ENCODE data around the gene NLRP7. TPM values are rescaled to one million over a fixed set of nuclear protein-coding genes. Genes with fewer than 3 reads are reported as not detected.
"Not testable (repeated sequence)": the region's sequence is repeated elsewhere in the genome, so short reads cannot be mapped to it uniquely, and the experiment has no call there.

NLRP7 gene
- total RNA-seq, 1 donor, result 0.10 TPM

DNA sequence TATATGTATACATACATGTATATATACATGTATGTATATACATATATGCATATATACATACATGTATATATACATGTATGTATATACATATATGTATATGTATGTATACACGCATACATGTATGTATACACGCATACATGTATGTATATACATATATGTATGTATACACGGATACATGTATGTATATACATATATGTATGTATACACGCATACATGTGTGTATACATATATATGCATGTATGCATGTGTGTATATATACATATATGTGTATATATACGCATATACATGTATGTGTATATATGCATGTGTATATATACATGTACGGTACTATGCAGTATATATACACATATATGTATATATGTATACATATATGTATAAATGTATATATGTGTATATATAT lies 44.0 kb downstream of the NLRP7 start:
- Histone ChIP-seq H3K27me3 (ENCODE audit: insufficient read depth, low read length) (peaks cover 3% of the 10 kb centered on the region), H3K9me3 (ENCODE audit: low read depth, low read length) (no peaks in the 10 kb centered on the region), H3K4me3 (ENCODE audit: low read length) (no peak overlapping the region), H3K4me1 (ENCODE audit: insufficient read depth, low read length) (peaks cover 34% of the 10 kb centered on the region)

- H3K4me1 ChIP-seq (ENCODE audit: insufficient read depth, low read length), result peaks cover 34% of the 10 kb centered on the region
- H3K27me3 ChIP-seq (ENCODE audit: insufficient read depth, low read length), result peaks cover 3% of the 10 kb centered on the region
- H3K4me3 ChIP-seq (ENCODE audit: low read length), result no peak overlapping the region
- no peaks in the 10 kb centered on the region for H3K9me3 ChIP-seq (ENCODE audit: low read depth, low read length)
These were observed 45.3 kb downstream of the NLRP7 start for GRCh38 chr19:54902061-54902460.

DNA sequence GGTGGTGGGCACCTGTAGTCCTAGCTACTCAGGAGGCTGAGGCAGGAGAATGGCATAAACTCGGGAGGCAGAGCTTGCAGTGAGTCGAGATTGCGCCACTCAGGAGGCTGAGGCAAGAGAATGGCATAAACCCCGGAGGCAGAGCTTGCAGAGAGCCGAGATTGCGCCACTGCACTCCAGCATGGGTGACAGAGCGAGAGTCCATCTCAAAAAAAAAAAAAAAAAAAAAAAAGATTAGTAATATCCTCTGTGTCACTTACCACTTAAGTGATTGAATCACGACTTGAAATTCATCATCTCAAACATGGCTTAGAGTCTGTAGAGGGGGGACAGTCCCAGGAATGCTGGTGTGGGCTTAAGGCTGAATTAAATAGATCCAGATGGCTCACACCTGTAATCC lies 46.2 kb downstream of the NLRP7 start:
- H3K27me3 ChIP-seq (ENCODE audit: insufficient read depth, low read length); H3K4me3 ChIP-seq (ENCODE audit: low read length); H3K9me3 ChIP-seq (ENCODE audit: low read depth, low read length): not testable (repeated sequence)
- H3K4me1 ChIP-seq (ENCODE audit: insufficient read depth, low read length), result peaks cover 34% of the 10 kb centered on the region

DNA sequence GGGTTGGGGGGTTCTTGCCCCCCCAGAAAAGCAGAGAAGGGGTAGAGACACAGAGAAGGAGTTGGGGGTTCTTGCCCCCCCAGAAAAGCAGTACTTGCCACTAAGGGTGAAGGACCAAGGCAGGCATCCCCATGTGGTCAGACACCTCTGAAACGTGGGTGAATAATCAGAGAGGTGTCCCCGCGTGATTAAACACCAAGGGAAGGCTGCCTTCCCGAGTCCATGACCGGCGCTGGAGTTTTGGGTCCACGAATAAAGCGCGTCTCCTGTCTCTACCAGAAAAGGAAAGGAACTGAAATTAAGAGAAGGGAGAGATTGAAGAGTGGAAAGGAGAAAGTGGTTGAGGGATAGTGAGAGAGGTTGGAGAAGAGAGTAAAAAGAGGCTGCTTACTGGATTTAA lies 47.7 kb downstream of the NLRP7 start:
- not testable (repeated sequence) for H3K27me3 ChIP-seq (ENCODE audit: insufficient read depth, low read length); H3K4me3 ChIP-seq (ENCODE audit: low read length); H3K9me3 ChIP-seq (ENCODE audit: low read depth, low read length)
- peaks cover 26% of the 10 kb centered on the region for H3K4me1 ChIP-seq (ENCODE audit: insufficient read depth, low read length)

DNA sequence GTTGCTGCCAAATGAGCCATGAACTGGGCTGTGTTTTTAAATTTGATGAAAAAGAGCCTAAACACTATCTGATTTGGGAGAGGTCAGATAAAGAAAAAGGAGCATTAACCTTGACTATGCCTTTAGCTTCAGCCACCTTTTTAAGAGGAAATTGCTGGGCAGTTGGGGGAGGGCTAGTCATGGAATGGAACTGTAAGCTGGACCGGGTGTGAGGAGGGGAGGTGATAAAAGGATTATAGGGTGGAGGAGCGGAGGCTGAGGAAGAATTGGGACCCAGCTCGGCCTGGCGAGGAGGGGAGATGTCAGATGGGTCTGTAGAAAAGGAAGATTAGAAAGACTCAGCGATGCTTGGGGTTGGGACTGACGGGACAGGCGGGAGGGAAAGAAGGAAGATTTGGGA lies 48.6 kb downstream of the NLRP7 start:
- H3K9me3 ChIP-seq (ENCODE audit: low read depth, low read length); H3K4me3 ChIP-seq (ENCODE audit: low read length); H3K27me3 ChIP-seq (ENCODE audit: insufficient read depth, low read length): not testable (repeated sequence)
- H3K4me1 ChIP-seq (ENCODE audit: insufficient read depth, low read length), result peaks cover 26% of the 10 kb centered on the region

- Histone ChIP-seq H3K9me3 (ENCODE audit: low read depth, low read length) (no peaks in the 10 kb centered on the region), H3K27me3 (ENCODE audit: insufficient read depth, low read length) (no peaks in the 10 kb centered on the region), H3K4me3 (ENCODE audit: low read length) (no peak overlapping the region), H3K4me1 (ENCODE audit: insufficient read depth, low read length) (peaks cover 8% of the 10 kb centered on the region)
These were observed 51.3 kb downstream of the NLRP7 start for GRCh38 chr19:54896036-54896435.

- not testable (repeated sequence) for H3K4me1 ChIP-seq (ENCODE audit: insufficient read depth, low read length); H3K9me3 ChIP-seq (ENCODE audit: low read depth, low read length); H3K4me3 ChIP-seq (ENCODE audit: low read length); H3K27me3 ChIP-seq (ENCODE audit: insufficient read depth, low read length)
These were observed 53.2 kb downstream of the NLRP7 start for GRCh38 chr19:54894106-54894505.

DNA sequence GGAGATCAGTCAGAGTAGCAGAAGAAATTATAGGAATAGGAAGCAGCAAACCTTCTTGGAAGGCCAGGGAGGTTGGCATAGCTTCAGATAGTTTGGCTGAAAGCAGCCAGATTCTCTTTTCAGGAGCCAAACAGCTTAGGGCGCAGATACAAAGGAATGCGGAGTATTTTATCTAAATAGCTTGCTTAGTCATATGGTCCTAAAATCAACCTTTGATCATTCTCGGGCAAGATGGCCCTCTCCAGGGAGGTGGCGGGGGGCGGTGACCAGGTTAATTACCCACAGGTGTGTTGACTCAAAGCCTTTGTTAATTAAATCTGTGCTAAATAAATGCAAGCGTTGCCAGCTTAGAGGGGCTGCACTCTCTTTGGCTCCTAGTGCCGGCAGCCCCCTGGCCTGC lies 53.9 kb downstream of the NLRP7 start:
- H3K4me3 ChIP-seq (ENCODE audit: low read length), result no peak overlapping the region
- no peaks in the 10 kb centered on the region for H3K4me1 ChIP-seq (ENCODE audit: insufficient read depth, low read length)
- no peaks in the 10 kb centered on the region for H3K27me3 ChIP-seq (ENCODE audit: insufficient read depth, low read length)
- H3K9me3 ChIP-seq (ENCODE audit: low read depth, low read length), result no peaks in the 10 kb centered on the region

GRCh38 chr19:54889566-54889965 lies 57.8 kb downstream of the NLRP7 start:
- Histone ChIP-seq H3K4me3 (ENCODE audit: low read length) (no peak overlapping the region), H3K4me1 (ENCODE audit: insufficient read depth, low read length) (no peaks in the 10 kb centered on the region), H3K9me3 (ENCODE audit: low read depth, low read length) (no peaks in the 10 kb centered on the region), H3K27me3 (ENCODE audit: insufficient read depth, low read length) (no peaks in the 10 kb centered on the region)

DNA sequence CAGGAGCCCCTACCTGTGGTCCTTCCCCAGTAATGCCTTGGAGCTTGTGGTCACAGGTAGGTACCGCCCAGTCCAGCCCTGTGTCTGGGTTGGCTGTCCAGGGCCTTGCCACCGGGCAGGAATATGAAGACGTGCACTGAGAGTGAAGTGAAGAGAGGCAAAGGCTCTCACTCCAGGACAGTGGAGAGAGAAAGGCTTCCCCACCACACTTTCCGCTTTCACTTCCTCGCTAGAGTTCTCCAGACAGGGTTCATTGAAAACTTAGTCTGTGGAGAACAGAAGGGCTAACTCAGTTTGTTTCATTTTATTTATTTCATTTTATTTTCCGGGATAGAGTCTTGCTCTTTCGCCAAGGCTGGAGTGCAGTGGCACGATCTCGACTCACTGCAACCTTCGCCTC lies 59.1 kb downstream of the NLRP7 start:
- peaks cover 2% of the 10 kb centered on the region for H3K4me1 ChIP-seq (ENCODE audit: insufficient read depth, low read length)
- H3K4me3 ChIP-seq (ENCODE audit: low read length), result no peak overlapping the region
- H3K9me3 ChIP-seq (ENCODE audit: low read depth, low read length), result no peaks in the 10 kb centered on the region
- H3K27me3 ChIP-seq (ENCODE audit: insufficient read depth, low read length), result no peaks in the 10 kb centered on the region

DNA sequence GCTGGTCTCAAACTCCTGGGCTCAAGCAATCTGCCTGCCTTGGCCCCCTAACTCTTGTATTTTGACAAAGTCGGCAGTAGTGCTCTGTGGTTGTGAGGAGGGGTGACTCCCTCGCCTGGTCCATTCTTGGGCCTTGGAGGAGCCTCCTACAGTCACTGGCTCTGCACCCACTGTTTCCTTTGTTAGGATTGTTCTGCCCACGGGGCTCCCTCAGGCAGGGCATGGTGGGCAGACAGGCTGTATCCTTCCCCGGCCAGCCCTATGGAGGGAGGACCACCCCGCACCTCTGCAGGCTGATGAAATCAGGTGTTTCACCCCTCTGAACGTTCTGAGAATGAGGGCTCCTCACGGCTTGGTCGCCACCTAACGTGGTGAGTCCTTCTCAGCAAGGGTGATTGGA lies 64.1 kb downstream of the NLRP7 start:
- Histone ChIP-seq H3K4me3 (ENCODE audit: low read length) (no peak overlapping the region), H3K9me3 (ENCODE audit: low read depth, low read length) (no peaks in the 10 kb centered on the region), H3K4me1 (ENCODE audit: insufficient read depth, low read length) (peaks cover 37% of the 10 kb centered on the region), H3K27me3 (ENCODE audit: insufficient read depth, low read length) (peaks cover 6% of the 10 kb centered on the region)

- no peaks in the 10 kb centered on the region for H3K9me3 ChIP-seq (ENCODE audit: low read depth, low read length)
- peaks cover 42% of the 10 kb centered on the region for H3K4me1 ChIP-seq (ENCODE audit: insufficient read depth, low read length)
- no peak overlapping the region for H3K4me3 ChIP-seq (ENCODE audit: low read length)
- peaks cover 6% of the 10 kb centered on the region for H3K27me3 ChIP-seq (ENCODE audit: insufficient read depth, low read length)
These were observed 64.6 kb downstream of the NLRP7 start for GRCh38 chr19:54882758-54883157.

DNA sequence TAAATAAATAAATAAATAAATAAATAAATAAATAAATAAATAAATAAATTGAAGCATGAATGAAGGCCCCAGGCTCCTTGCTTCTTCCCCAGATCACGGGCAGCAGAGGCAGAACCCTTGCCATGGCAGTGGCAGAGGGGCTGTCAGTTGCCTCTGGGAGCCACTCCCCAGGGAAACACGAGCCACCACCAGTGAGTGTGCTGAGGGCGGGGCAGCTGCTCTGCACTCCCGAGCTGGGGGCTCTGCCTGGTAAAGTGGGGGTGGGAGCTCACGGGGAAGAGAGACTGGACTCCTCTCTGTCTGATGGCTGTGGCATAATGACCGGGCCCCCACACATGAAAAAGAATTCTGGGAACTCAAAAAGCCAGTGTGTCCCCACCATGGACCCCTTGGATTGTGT lies 65.4 kb downstream of the NLRP7 start:
- Histone ChIP-seq H3K27me3 (ENCODE audit: insufficient read depth, low read length) (peaks cover 6% of the 10 kb centered on the region), H3K4me1 (ENCODE audit: insufficient read depth, low read length) (peaks cover 51% of the 10 kb centered on the region), H3K4me3 (ENCODE audit: low read length) (no peak overlapping the region), H3K9me3 (ENCODE audit: low read depth, low read length) (no peaks in the 10 kb centered on the region)

- peaks cover 70% of the 10 kb centered on the region for H3K4me1 ChIP-seq (ENCODE audit: insufficient read depth, low read length)
- H3K9me3 ChIP-seq (ENCODE audit: low read depth, low read length), result no peaks in the 10 kb centered on the region
- peak overlapping the region; percentile 54 for H3K4me3 ChIP-seq (ENCODE audit: low read length)
- peaks cover 6% of the 10 kb centered on the region for H3K27me3 ChIP-seq (ENCODE audit: insufficient read depth, low read length)
These were observed 69.9 kb downstream of the NLRP7 start for GRCh38 chr19:54877471-54877870.

- peaks cover 72% of the 10 kb centered on the region for H3K4me1 ChIP-seq (ENCODE audit: insufficient read depth, low read length)
- no peaks in the 10 kb centered on the region for H3K9me3 ChIP-seq (ENCODE audit: low read depth, low read length)
- peak overlapping the region; percentile 54 for H3K4me3 ChIP-seq (ENCODE audit: low read length)
- H3K27me3 ChIP-seq (ENCODE audit: insufficient read depth, low read length), result peaks cover 2% of the 10 kb centered on the region
These were observed 71.8 kb downstream of the NLRP7 start for GRCh38 chr19:54875506-54875905.

- H3K27me3 ChIP-seq (ENCODE audit: insufficient read depth, low read length), result peaks cover under 1% of the 10 kb centered on the region
- peak within 1 kb of the TSS; percentile 54 for H3K4me3 ChIP-seq (ENCODE audit: low read length)
- H3K9me3 ChIP-seq (ENCODE audit: low read depth, low read length), result no peaks in the 10 kb centered on the region
- H3K4me1 ChIP-seq (ENCODE audit: insufficient read depth, low read length), result peaks cover 58% of the 10 kb centered on the region
These were observed 73.3 kb downstream of the NLRP7 start, which contains the start of gene FCAR for GRCh38 chr19:54873990-54874389. Gene FCAR (plus strand): TSS chr19:54874235. CDS start chr19:54874290, 55 bp downstream.

Data from mononuclear cell (primary cell).